ENCODE results near the gene ATP13A2. TPM values are rescaled to one million over a fixed set of nuclear protein-coding genes. Genes with fewer than 3 reads are reported as not detected.

The ATP13A2 gene
- polyA plus RNA-seq, 3 donors: 17.6 to 37.8 (median 19.5) TPM

GRCh38 chr1:17040135-17040534 lies 28.4 kb upstream of the ATP13A2 start:
- peak overlapping the region in 3 of 7 donors; percentile 30 to 63 (median 53) for H3K27ac Mint-ChIP-seq
- no CpG with 5 or more reads among the region's 1 CpG for WGBS (ENCODE audit: insufficient coverage)
- H3K36me3 ChIP-seq (replicated peaks in 1 of 2; ENCODE audit: control insufficient read depth in 1 of 2, insufficient read depth in 2 of 2, low read length in 2 of 2): peaks cover 70 to 90% of the 10 kb centered on the region in 2 donors

GRCh38 chr1:17039522-17039921 lies 27.8 kb upstream of the ATP13A2 start:
- H3K36me3 ChIP-seq (replicated peaks in 1 of 2; ENCODE audit: control insufficient read depth in 1 of 2, insufficient read depth in 2 of 2, low read length in 2 of 2): peaks cover 74 to 93% of the 10 kb centered on the region in 2 donors
- Mint-ChIP-seq H3K9me3 (peaks cover 0 to 3% (median 0%) of the 10 kb centered on the region in 7 donors), H3K4me1 (peaks cover 2% of the 10 kb centered on the region), H3K27me3 (ENCODE audit: low read depth in 3 of 3) (no peaks in the 10 kb centered on the region), H3K4me3 (no peak overlapping the region), H3K36me3 (peaks cover 60 to 82% of the 10 kb centered on the region in 2 donors), H3K27ac (no peak overlapping the region)
- H3K9ac ChIP-seq (ENCODE audit: insufficient read depth, low read length, poor library complexity, severe bottlenecking): no peak overlapping the region
- no peak overlapping the region for H3K4me2 ChIP-seq (replicated peaks; ENCODE audit: extremely low read depth, low read length, poor library complexity, severe bottlenecking)
- intact Hi-C loops (cut with micrococcal nuclease): no loop called here
- no peaks in the 10 kb centered on the region for H3K27me3 ChIP-seq (ENCODE audit: control insufficient read depth in 2 of 2, insufficient read depth in 2 of 2, low read length in 2 of 2)
- H3K4me3 ChIP-seq (replicated peaks in 1 of 3; ENCODE audit: low read depth in 2 of 3, low read length in 3 of 3): no peak overlapping the region
- H2AFZ ChIP-seq (ENCODE audit: insufficient read depth, low read depth, low read length, poor library complexity, severe bottlenecking): no peak overlapping the region
- H4K20me1 ChIP-seq (ENCODE audit: insufficient read depth, low read length): peaks cover 65% of the 10 kb centered on the region
- TF ChIP-seq CTCF (IDR thresholded peaks at IDR 0.05): no peak
- no peaks in the 10 kb centered on the region for H3K9me3 ChIP-seq (replicated peaks in 1 of 2; ENCODE audit: control insufficient read depth in 1 of 2, insufficient read depth in 1 of 2, low read length in 2 of 2)
- H3K27ac ChIP-seq (ENCODE audit: low read depth in 1 of 2, low read length in 2 of 2): no peak overlapping the region
- no peaks in the 10 kb centered on the region for H3K4me1 ChIP-seq (ENCODE audit: control insufficient read depth in 1 of 2, insufficient read depth in 2 of 2, low read length in 2 of 2)
- DNase-seq: no peak
- peaks cover 59% of the 10 kb centered on the region for H3K79me2 ChIP-seq (ENCODE audit: insufficient read depth, low read length)
- no CpG with 5 or more reads among the region's 2 CpGs for WGBS (ENCODE audit: insufficient coverage)

More at GRCh38 chr1:17040135-17040534, 28.4 kb upstream of the ATP13A2 start:
- Histone ChIP-seq H2AFZ (ENCODE audit: insufficient read depth, low read depth, low read length, poor library complexity, severe bottlenecking) (no peak overlapping the region), H4K20me1 (ENCODE audit: insufficient read depth, low read length) (peaks cover 59% of the 10 kb centered on the region), H3K9ac (ENCODE audit: insufficient read depth, low read length, poor library complexity, severe bottlenecking) (no peak overlapping the region), H3K4me1 (ENCODE audit: control insufficient read depth in 1 of 2, insufficient read depth in 2 of 2, low read length in 2 of 2) (peaks cover 3 to 6% of the 10 kb centered on the region in 2 donors), H3K4me3 (replicated peaks in 1 of 3; ENCODE audit: low read depth in 2 of 3, low read length in 3 of 3) (no peak overlapping the region), H3K27me3 (ENCODE audit: control insufficient read depth in 2 of 2, insufficient read depth in 2 of 2, low read length in 2 of 2) (no peaks in the 10 kb centered on the region), H3K27ac (ENCODE audit: low read depth in 1 of 2, low read length in 2 of 2) (peak overlapping the region in 1 of 2 donors; percentile 8), H3K4me2 (replicated peaks; ENCODE audit: extremely low read depth, low read length, poor library complexity, severe bottlenecking) (no peak overlapping the region), H3K9me3 (replicated peaks in 1 of 2; ENCODE audit: control insufficient read depth in 1 of 2, insufficient read depth in 1 of 2, low read length in 2 of 2) (no peaks in the 10 kb centered on the region), H3K79me2 (ENCODE audit: insufficient read depth, low read length) (peaks cover 58% of the 10 kb centered on the region)
- no peak for TF ChIP-seq CTCF (IDR thresholded peaks at IDR 0.05)
- no peak for DNase-seq
- no peak overlapping the region for H3K4me3 Mint-ChIP-seq
- intact Hi-C loops (cut with micrococcal nuclease): no loop called here
- peaks cover 58 to 83% of the 10 kb centered on the region in 2 donors for H3K36me3 Mint-ChIP-seq
- H3K4me1 Mint-ChIP-seq: peaks cover 7% of the 10 kb centered on the region
- peaks cover 0 to 3% (median 0%) of the 10 kb centered on the region in 7 donors for H3K9me3 Mint-ChIP-seq
- H3K27me3 Mint-ChIP-seq (ENCODE audit: low read depth in 3 of 3): no peaks in the 10 kb centered on the region
